KMS-11 (cell line): ENCODE data around the gene ANKDD1B.
"Not testable (repeated sequence)": the region's sequence is repeated elsewhere in the genome, so short reads cannot be mapped to it uniquely, and the experiment has no call there.

ENCODE experiments used
- H2AFZ ChIP-seq: fragments of 200-600 bp; sonication (generic); 2 replicates; pipeline ENCODE4 v1.6.1; 2016; ENCODE audit warnings: antibody characterized with exemption, mixed run types, low read depth
- H3K27ac ChIP-seq: fragments of 200-600 bp; sonication (generic); 2 replicates; pipeline ENCODE4 v1.6.1; 2016; ENCODE audit warnings: mild to moderate bottlenecking, mixed run types
- H3K27me3 ChIP-seq: fragments of 200-600 bp; sonication (generic); 2 replicates; pipeline ENCODE4 v1.6.1; 2017; ENCODE audit warnings: mild to moderate bottlenecking, low read depth, mixed run types, moderate library complexity; ENCODE audit not compliant: insufficient read depth
- H3K36me3 ChIP-seq: fragments of 200-600 bp; sonication (generic); 2 replicates; pipeline ENCODE4 v1.6.1; 2017; ENCODE audit warnings: mild to moderate bottlenecking, mixed run types; ENCODE audit not compliant: insufficient read depth
- H3K4me1 ChIP-seq: fragments of 200-600 bp; sonication (generic); 2 replicates; pipeline ENCODE4 v1.6.1; 2016; ENCODE audit warnings: mild to moderate bottlenecking, low read depth, mixed run types; ENCODE audit not compliant: poor library complexity, severe bottlenecking
- H3K4me2 ChIP-seq: fragments of 200-600 bp; sonication (generic); 2 replicates; pipeline ENCODE4 v1.7.0; 2016; ENCODE audit warnings: mild to moderate bottlenecking, mixed run types
- H3K4me3 ChIP-seq: fragments of 200-600 bp; sonication (generic); IDR thresholded peaks from 2 replicates; pipeline ENCODE4 v1.6.1; 2017; ENCODE audit warnings: low read depth, low read length, mixed read lengths; ENCODE audit not compliant: insufficient read depth
- H3K79me2 ChIP-seq: fragments of 200-600 bp; sonication (generic); 2 replicates; pipeline ENCODE4 v1.6.1; 2016; ENCODE audit warnings: low read depth, mixed run types; ENCODE audit not compliant: insufficient read depth
- H3K9ac ChIP-seq: fragments of 200-600 bp; sonication (generic); 2 replicates; pipeline ENCODE4 v1.6.1; 2016; ENCODE audit warnings: mild to moderate bottlenecking, mixed run types
- H4K20me1 ChIP-seq: fragments of 200-600 bp; sonication (generic); 2 replicates; pipeline ENCODE4 v1.6.1; 2016; ENCODE audit warnings: mild to moderate bottlenecking, mixed run types; ENCODE audit not compliant: insufficient read depth
- CTCF ChIP-seq: fragments of 200-600 bp; sonication (generic); conservative IDR thresholded peaks from 2 replicates; pipeline ENCODE4 v1.6.1; 2017; ENCODE audit warnings: low read depth, mild to moderate bottlenecking, antibody characterized with exemption, low read length, moderate library complexity, mixed read lengths

ANKDD1B gene

DNA sequence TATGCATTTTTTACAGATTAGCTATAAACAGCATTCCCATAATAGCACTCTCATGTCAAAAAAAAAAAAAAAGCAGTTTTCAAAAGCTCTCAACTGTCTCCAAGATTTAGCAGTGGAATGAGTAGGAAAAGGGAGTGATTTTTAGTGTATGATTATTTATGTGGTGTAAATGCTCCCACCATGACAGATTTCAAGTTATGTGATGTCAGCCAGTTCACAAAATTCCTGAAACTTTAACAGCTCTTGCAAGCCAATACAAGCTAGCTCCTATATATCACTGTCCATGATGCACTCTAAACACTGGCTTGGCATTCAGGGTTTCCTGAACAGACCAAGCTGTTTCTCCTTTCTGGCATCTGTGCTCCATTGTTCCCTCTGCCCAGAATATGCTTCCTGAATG is 7.9 kb upstream of the ANKDD1B start:
- Histone ChIP-seq H3K4me3 (no peak overlapping the region), H2AFZ (no peak overlapping the region), H3K36me3 (no peaks in the 10 kb centered on the region), H3K27me3 (no peaks in the 10 kb centered on the region), H3K4me2 (no peak overlapping the region), H3K4me1 (no peaks in the 10 kb centered on the region), H3K27ac (no peak overlapping the region), H3K9ac (no peak overlapping the region), H3K79me2 (no peaks in the 10 kb centered on the region), H4K20me1 (no peaks in the 10 kb centered on the region)
- TF ChIP-seq CTCF: no peak

DNA sequence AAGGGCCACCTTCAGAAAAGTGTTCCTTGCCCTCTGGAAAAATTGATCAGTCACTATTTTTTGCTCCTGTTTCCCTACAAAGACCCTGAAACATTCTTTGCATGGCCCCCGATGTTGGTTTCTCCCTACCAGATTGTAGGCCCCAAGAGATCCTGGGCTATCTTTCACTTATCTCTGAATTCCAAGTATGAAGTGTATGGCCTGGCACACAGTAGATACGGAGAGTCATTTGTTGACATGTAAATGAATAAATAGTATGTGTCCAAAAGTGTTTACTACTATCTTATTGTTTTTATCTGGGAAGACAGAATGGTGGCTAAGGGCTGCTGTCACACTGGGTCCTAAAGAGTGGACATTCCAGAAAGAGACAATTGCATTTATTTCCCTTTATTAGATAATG is 7.4 kb upstream of the ANKDD1B start:
- Histone ChIP-seq H3K36me3 (no peaks in the 10 kb centered on the region), H3K4me3 (no peak overlapping the region), H2AFZ (no peak overlapping the region), H3K79me2 (no peaks in the 10 kb centered on the region), H3K4me2 (no peak overlapping the region), H3K27me3 (no peaks in the 10 kb centered on the region), H3K27ac (no peak overlapping the region), H3K4me1 (no peaks in the 10 kb centered on the region), H3K9ac (no peak overlapping the region), H4K20me1 (no peaks in the 10 kb centered on the region)
- TF ChIP-seq CTCF: no peak

GRCh38 chr5:75607341-75607740 is 3.9 kb upstream of the ANKDD1B start:
- H3K27me3 ChIP-seq, H3K4me1 ChIP-seq, H3K4me2 ChIP-seq, H3K27ac ChIP-seq, H2AFZ ChIP-seq, H4K20me1 ChIP-seq, H3K9ac ChIP-seq, H3K4me3 ChIP-seq, H3K36me3 ChIP-seq, H3K79me2 ChIP-seq: not testable (repeated sequence)

DNA sequence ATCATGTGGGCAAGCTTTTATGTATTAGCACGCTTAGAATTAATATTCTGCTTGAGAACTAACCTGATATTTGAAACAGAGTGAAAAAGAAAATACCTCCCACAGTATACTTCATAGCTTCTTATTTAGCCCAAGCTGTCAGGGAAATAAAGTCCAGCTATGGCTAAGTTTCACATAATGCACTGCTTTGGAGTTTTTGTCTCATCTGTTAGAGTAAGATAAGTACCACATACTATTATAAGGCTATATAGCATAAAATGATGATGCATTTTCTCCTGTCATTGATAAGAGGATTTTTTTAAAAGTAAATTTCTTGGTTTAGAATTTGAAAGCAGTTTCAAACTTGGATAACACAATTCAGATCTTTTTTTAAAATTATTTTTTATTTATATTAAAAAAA is 2.4 kb upstream of the ANKDD1B start:
- Histone ChIP-seq H2AFZ (no peak overlapping the region), H3K79me2 (no peaks in the 10 kb centered on the region), H3K4me1 (no peaks in the 10 kb centered on the region), H3K4me3 (no peak overlapping the region), H3K4me2 (no peak overlapping the region), H3K27me3 (no peaks in the 10 kb centered on the region), H4K20me1 (no peaks in the 10 kb centered on the region), H3K36me3 (no peaks in the 10 kb centered on the region), H3K27ac (no peak overlapping the region), H3K9ac (no peak overlapping the region)
- TF ChIP-seq CTCF: no peak

DNA sequence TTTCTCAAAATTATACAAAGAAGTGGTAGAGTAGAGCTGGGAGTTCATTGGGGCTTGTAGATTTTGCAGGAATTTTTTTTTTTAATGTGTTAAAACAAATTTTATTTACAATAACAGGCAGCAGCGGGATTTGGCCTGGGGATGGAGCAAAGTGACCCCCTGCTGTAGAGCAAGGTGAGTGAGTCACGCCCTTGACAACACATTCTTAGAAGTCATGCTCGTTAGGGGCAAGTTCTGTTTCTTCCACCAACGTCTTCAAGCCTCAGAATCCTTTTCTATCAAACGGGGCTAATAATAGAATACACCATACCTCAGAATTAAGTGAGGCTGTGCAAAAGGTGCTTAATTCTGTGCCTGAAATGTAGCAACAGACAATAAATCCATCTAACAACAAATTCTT is 1.1 kb upstream of the ANKDD1B start:
- no peak overlapping the region for H3K27ac ChIP-seq
- no peak overlapping the region for H3K4me2 ChIP-seq
- H3K4me3 ChIP-seq: no peak overlapping the region

DNA sequence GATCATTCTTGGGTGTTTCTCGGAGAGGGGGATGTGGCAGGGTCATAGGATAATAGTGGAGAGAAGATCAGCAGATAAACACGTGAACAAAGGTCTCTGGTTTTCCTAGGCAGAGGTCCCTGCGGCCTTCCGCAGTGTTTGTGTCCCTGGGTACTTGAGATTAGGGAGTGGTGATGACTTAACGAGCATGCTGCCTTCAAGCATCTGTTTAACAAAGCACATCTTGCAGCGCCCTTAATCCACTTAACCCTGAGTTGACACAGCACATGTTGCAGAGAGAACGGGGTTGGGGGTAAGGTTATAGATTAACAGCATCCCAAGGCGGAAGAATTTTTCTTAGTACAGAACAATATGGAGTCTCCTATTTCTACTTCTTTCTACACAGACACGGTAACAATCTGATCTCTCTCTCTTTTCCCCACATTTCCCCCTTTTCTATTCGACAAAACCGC is 368 bp upstream of the ANKDD1B start:
- H4K20me1 ChIP-seq, H3K27ac ChIP-seq, H3K4me1 ChIP-seq, H3K4me3 ChIP-seq, H2AFZ ChIP-seq, H3K4me2 ChIP-seq, H3K79me2 ChIP-seq, H3K27me3 ChIP-seq, H3K9ac ChIP-seq, H3K36me3 ChIP-seq: not testable (repeated sequence)

More for the DNA sequence above, 1.1 kb upstream of the ANKDD1B start:
- no peak for TF ChIP-seq CTCF
- Histone ChIP-seq H4K20me1 (no peaks in the 10 kb centered on the region), H3K36me3 (no peaks in the 10 kb centered on the region), H2AFZ (no peak overlapping the region), H3K9ac (no peak overlapping the region), H3K27me3 (no peaks in the 10 kb centered on the region), H3K79me2 (no peaks in the 10 kb centered on the region), H3K4me1 (no peaks in the 10 kb centered on the region)
